HG03064 (cell line): ENCODE measurements around the gene ZFYVE28.

Source experiments
- ATAC-seq: cut with Tn5 transposase; IDR thresholded peaks from one replicate; pipeline ENCODE4 v1.9.1; 2021; ENCODE audit warnings: low read depth; ENCODE audit not compliant: unreplicated experiment

The ZFYVE28 gene

GRCh38 chr4:2412885-2413716 lies 5.3 kb downstream of the ZFYVE28 start:
- ATAC-seq = peak; percentile 52

GRCh38 chr4:2412534-2412884 lies 5.9 kb downstream of the ZFYVE28 start:
- ATAC-seq = peak; percentile 12

GRCh38 chr4:2411786-2412510 lies 6.5 kb downstream of the ZFYVE28 start:
- no peak for ATAC-seq

GRCh38 chr4:2409381-2409783 lies 9.1 kb downstream of the ZFYVE28 start:
- ATAC-seq = no peak

GRCh38 chr4:2408976-2409375 lies 9.5 kb downstream of the ZFYVE28 start:
- ATAC-seq = no peak

- no peak for ATAC-seq
Observed at GRCh38 chr4:2408401-2408958, 10.0 kb downstream of the ZFYVE28 start.

GRCh38 chr4:2407991-2408342 lies 10.5 kb downstream of the ZFYVE28 start:
- no peak for ATAC-seq

- ATAC-seq = no peak
Observed at GRCh38 chr4:2406920-2407319, 11.5 kb downstream of the ZFYVE28 start.

GRCh38 chr4:2406406-2406805 lies 12.0 kb downstream of the ZFYVE28 start:
- no peak for ATAC-seq

GRCh38 chr4:2402941-2403340 lies 15.5 kb downstream of the ZFYVE28 start:
- ATAC-seq = no peak

GRCh38 chr4:2402048-2402842 lies 16.2 kb downstream of the ZFYVE28 start:
- ATAC-seq = no peak

- ATAC-seq = no peak
Observed at GRCh38 chr4:2401610-2401983, 16.8 kb downstream of the ZFYVE28 start.

GRCh38 chr4:2400841-2401609 lies 17.4 kb downstream of the ZFYVE28 start:
- ATAC-seq = no peak

GRCh38 chr4:2399631-2400190 lies 18.7 kb downstream of the ZFYVE28 start:
- no peak for ATAC-seq

GRCh38 chr4:2399216-2399615 lies 19.2 kb downstream of the ZFYVE28 start:
- no peak for ATAC-seq

GRCh38 chr4:2397596-2398379 lies 20.7 kb downstream of the ZFYVE28 start:
- no peak for ATAC-seq

- ATAC-seq = no peak
Observed at GRCh38 chr4:2396781-2397368, 21.6 kb downstream of the ZFYVE28 start.

GRCh38 chr4:2395584-2395983 lies 22.9 kb downstream of the ZFYVE28 start:
- ATAC-seq = no peak

- no peak for ATAC-seq
Observed at GRCh38 chr4:2395038-2395437, 23.4 kb downstream of the ZFYVE28 start.
